HCT116 (cell line): Measurements from ENCODE around the gene PCDH11X. TPM values are rescaled to one million over a fixed set of nuclear protein-coding genes. Genes with fewer than 3 reads are reported as not detected.
"Not testable (repeated sequence)": the region's sequence is repeated elsewhere in the genome, so short reads cannot be mapped to it uniquely, and the experiment has no call there.

ENCODE experiments used
- ATAC-seq: fragments of 200-7000 bp; cut with Tn5 transposase; 2 replicates; pipeline ENCODE4 v1.9.1; 2020; ENCODE audit warnings: mild to moderate bottlenecking, moderate library complexity
- BruUV-seq: library from RNA; stranded (reverse); fragments of 400-500 nt; replicated peaks from 2 replicates; lab custom pipeline; 2021; lab: Mats Ljungman, UMichigan
- CTCF ChIA-PET: fragments of 300-600 bp; sonication (Branson Sonifier 250); formaldehyde crosslinking; loops from one replicate; lab custom pipeline; 2021; ENCODE audit warnings: antibody characterized with exemption; lab: Charles Lee
- POLR2A ChIA-PET: fragments of 300-600, 350-600 bp; sonication (Branson Sonifier 250); formaldehyde crosslinking; loops from one replicate; lab custom pipeline; 2021; ENCODE audit warnings: antibody characterized with exemption; lab: Charles Lee
- RAD21 ChIA-PET, 2 experiments: fragments of 300-600 bp; sonication (Branson Sonifier 250); formaldehyde crosslinking; loops; one replicate each; lab custom pipeline; 2023; ENCODE audit warnings: low total read pairs in 2 of 2; ENCODE audit not compliant: uncharacterized antibody in 2 of 2, unreplicated experiment in 2 of 2, low non-redundant PET in 1 of 2; lab: Charles Lee
- DNase-seq: peaks from one replicate; pipeline ENCODE4 v3.0.0-alpha.2; 2010; ENCODE audit warnings: low read depth, low spot score
- H2AFZ ChIP-seq: fragments of 200-600 bp; shearing (Covaris generic), sonication (generic); 2 replicates; pipeline ENCODE4 v1.6.1; 2017; ENCODE audit warnings: low read depth, mixed run types, mixed read lengths, antibody characterized with exemption, low read length; ENCODE audit not compliant: poor library complexity, severe bottlenecking
- H3K27ac ChIP-seq: 2 replicates; pipeline ENCODE4 v1.5.1; 2012; ENCODE audit warnings: low read depth, low read length
- H3K27me3 ChIP-seq: fragments of 200-600 bp; sonication (generic); 2 replicates; pipeline ENCODE4 v1.6.1; 2016; ENCODE audit warnings: mixed run types, low read length, mixed read lengths; ENCODE audit not compliant: insufficient read depth
- H3K36me3 ChIP-seq, 2 experiments: fragments of 200-500 bp in 1 of 2; fragments of 200-600 bp in 1 of 2; sonication (Bioruptor generic) in 1 of 2; sonication (generic) in 1 of 2; 2 replicates each; pipeline versions ENCODE4 v1.5.1 to v1.6.1; 2014 to 2016; ENCODE audit warnings: low read length in 2 of 2, inconsistent platforms in 1 of 2, mixed read lengths in 1 of 2, mixed run types in 1 of 2; ENCODE audit not compliant: insufficient read depth in 2 of 2, control insufficient read depth in 1 of 2
- H3K4me1 ChIP-seq, 2 experiments: fragments of 200-600 bp in 1 of 2; sonication (generic) in 1 of 2; 2 replicates each; pipeline versions ENCODE4 v1.5.1 to v1.6.1; 2012 to 2017; ENCODE audit warnings: low read length in 2 of 2, inconsistent platforms in 1 of 2, mild to moderate bottlenecking in 1 of 2, mixed read lengths in 1 of 2, mixed run types in 1 of 2, moderate library complexity in 1 of 2; ENCODE audit not compliant: insufficient read depth in 2 of 2, control insufficient read depth in 1 of 2
- H3K4me2 ChIP-seq: fragments of 200-600 bp; sonication (generic); 2 replicates; pipeline ENCODE4 v1.6.1; 2017; ENCODE audit warnings: mixed run types, low read length, mixed read lengths
- H3K4me3 ChIP-seq, 2 experiments: fragments of 200-600 bp in 1 of 2; sonication (generic) in 1 of 2; replicated peaks in 1 of 2; 2 replicates each; pipeline ENCODE4 v1.5.1; 2011 to 2016; ENCODE audit warnings: low read length in 2 of 2, control low read depth in 1 of 2, low read depth in 1 of 2, mild to moderate bottlenecking in 1 of 2, mixed read lengths in 1 of 2, mixed run types in 1 of 2
- H3K79me2 ChIP-seq: fragments of 200-600 bp; sonication (generic); 2 replicates; pipeline ENCODE4 v1.6.1; 2017; ENCODE audit warnings: mild to moderate bottlenecking, mixed run types, low read length, moderate library complexity, mixed read lengths; ENCODE audit not compliant: insufficient read depth
- H3K9ac ChIP-seq: fragments of 200-600 bp; sonication (generic); 2 replicates; pipeline ENCODE4 v1.6.1; 2016; ENCODE audit warnings: low read length, mixed read lengths
- H3K9me2 ChIP-seq: fragments of 200-600 bp; sonication (generic), shearing (Covaris generic); 2 replicates; pipeline ENCODE4 v1.6.1; 2017; ENCODE audit warnings: mixed run types, mild to moderate bottlenecking, moderate library complexity; ENCODE audit not compliant: insufficient read depth
- H3K9me3 ChIP-seq, 2 experiments: fragments of 200-500 bp in 1 of 2; fragments of 200-600 bp in 1 of 2; sonication (Bioruptor generic) in 1 of 2; sonication (generic) in 1 of 2; 2 replicates each; pipeline ENCODE4 v1.6.1; 2014 to 2017; ENCODE audit warnings: low read length in 2 of 2, mixed read lengths in 2 of 2, inconsistent platforms in 1 of 2, low read depth in 1 of 2, mild to moderate bottlenecking in 1 of 2, mixed run types in 1 of 2, moderate library complexity in 1 of 2; ENCODE audit not compliant: control insufficient read depth in 1 of 2, insufficient read depth in 1 of 2
- H4K20me1 ChIP-seq: fragments of 200-600 bp; sonication (generic), shearing (Covaris generic); 2 replicates; pipeline ENCODE4 v1.6.1; 2017; ENCODE audit warnings: mixed run types, mild to moderate bottlenecking, moderate library complexity; ENCODE audit not compliant: insufficient read depth
- intact Hi-C: fragments of 100-400 bp; cut with micrococcal nuclease; formaldehyde crosslinking; loops from 2 replicates; pipeline ENCODE4 v1.10.0; 2022
- total RNA-seq: library from RNA; stranded (reverse); gene quantifications from one replicate; pipeline ENCODE4 v1.2.1, GENCODE V29; 2021; ENCODE audit not compliant: unreplicated experiment

The PCDH11X gene
- total RNA-seq, 1 experiment from 2014 or later: not detected

- H3K9me3 ChIP-seq, H3K9ac ChIP-seq, H3K4me2 ChIP-seq, H3K9me2 ChIP-seq, H3K79me2 ChIP-seq, H3K4me1 ChIP-seq, CTCF ChIA-PET, H3K4me3 ChIP-seq, ATAC-seq, H3K27me3 ChIP-seq, POLR2A ChIA-PET, H3K36me3 ChIP-seq, RAD21 ChIA-PET, H3K27ac ChIP-seq, H2AFZ ChIP-seq, intact Hi-C loops, BruUV-seq, DNase-seq, H4K20me1 ChIP-seq: not testable (repeated sequence)
Observed at GRCh38 chrX:91782825-91783224, 3.6 kb downstream of the PCDH11X start.

GRCh38 chrX:91817537-91817936 is 38.4 kb downstream of the PCDH11X start:
- intact Hi-C loops, H3K27ac ChIP-seq, H3K79me2 ChIP-seq, POLR2A ChIA-PET, BruUV-seq, ATAC-seq, CTCF ChIA-PET, RAD21 ChIA-PET, H3K9me2 ChIP-seq, H3K9me3 ChIP-seq, H3K4me2 ChIP-seq, H3K9ac ChIP-seq, H3K4me1 ChIP-seq, H2AFZ ChIP-seq, H3K4me3 ChIP-seq, H3K27me3 ChIP-seq, DNase-seq, H3K36me3 ChIP-seq, H4K20me1 ChIP-seq: not testable (repeated sequence)

- RAD21 ChIA-PET, DNase-seq, H3K4me1 ChIP-seq, intact Hi-C loops, H3K4me3 ChIP-seq, H3K27me3 ChIP-seq, H3K9me3 ChIP-seq, POLR2A ChIA-PET, BruUV-seq, H3K36me3 ChIP-seq, CTCF ChIA-PET, H4K20me1 ChIP-seq, H2AFZ ChIP-seq, ATAC-seq, H3K27ac ChIP-seq, H3K4me2 ChIP-seq, H3K79me2 ChIP-seq, H3K9ac ChIP-seq, H3K9me2 ChIP-seq: not testable (repeated sequence)
Observed at GRCh38 chrX:91825321-91825720, 46.1 kb downstream of the PCDH11X start.
